HG02610 (cell line): ENCODE data around the gene ERVMER34-1.
A peak's percentile ranks its signal among the peaks of the same experiment; 100 is the strongest.

Experiments
- ATAC-seq: cut with Tn5 transposase; IDR thresholded peaks from one replicate; pipeline ENCODE4 v1.9.1; 2021; ENCODE audit warnings: mild to moderate bottlenecking, moderate library complexity; ENCODE audit not compliant: unreplicated experiment

Gene ERVMER34-1

DNA sequence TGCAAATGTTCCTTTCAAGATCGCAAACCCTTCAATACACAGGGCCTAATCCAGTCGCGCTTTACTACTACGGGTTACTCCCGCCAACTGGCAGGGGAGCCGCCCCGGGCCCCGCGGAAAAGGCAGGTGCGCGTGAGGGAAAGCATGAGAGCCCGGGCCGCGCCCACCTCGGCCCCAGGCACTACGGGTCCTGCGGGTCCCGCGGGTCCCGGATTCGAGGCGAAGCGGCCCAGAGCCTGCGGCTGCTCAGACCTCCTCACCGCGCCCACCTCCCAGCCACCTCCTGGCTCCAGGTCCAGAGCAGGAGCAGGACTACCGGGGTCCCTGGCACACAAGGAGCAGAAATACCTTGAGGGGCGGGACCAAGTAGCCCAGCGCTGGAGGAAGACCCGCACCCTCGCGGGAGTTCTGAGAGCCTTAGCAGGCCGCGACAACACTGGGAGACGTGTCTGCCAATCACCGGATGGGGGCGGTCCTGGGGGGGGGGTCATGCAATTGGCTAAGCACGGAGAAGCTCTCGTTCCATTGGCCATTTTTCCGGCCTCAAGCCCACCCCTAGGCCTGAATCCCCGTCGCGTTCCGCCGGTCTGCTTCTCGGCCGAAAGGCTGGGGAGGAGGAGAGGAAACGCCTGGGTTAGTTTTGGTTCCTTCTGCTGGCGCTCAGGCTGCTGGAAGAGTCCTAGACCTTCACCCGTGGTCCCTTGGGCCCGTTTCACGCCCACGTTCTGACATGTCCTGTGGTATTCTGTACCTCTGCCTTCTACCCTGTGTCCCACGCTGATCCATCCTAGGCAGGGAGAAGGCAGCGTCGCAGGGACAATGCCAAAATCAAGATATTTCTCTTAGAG, 29.0 kb downstream of the ERVMER34-1 start:
- ATAC-seq, result peak; percentile 94

DNA sequence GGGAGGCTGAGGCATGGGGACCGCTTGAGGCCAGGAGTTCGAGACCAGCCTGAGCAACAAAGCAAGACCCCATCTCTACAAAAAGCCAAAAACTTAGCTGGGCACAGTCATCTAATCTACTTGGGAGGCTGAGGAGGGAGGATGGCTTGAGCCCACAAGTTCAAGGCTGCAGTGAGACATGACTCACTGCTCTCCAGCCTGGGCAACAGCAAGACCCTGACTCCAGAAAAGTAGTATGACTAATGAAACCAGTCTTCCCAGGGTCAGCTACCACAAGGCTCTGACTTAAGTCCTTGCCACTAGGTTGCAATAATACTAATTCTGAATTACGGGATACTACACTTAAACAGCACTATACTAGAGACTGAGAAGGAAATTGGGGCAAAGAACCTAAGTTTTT, 33.1 kb downstream of the ERVMER34-1 start:
- ATAC-seq, result no peak

DNA sequence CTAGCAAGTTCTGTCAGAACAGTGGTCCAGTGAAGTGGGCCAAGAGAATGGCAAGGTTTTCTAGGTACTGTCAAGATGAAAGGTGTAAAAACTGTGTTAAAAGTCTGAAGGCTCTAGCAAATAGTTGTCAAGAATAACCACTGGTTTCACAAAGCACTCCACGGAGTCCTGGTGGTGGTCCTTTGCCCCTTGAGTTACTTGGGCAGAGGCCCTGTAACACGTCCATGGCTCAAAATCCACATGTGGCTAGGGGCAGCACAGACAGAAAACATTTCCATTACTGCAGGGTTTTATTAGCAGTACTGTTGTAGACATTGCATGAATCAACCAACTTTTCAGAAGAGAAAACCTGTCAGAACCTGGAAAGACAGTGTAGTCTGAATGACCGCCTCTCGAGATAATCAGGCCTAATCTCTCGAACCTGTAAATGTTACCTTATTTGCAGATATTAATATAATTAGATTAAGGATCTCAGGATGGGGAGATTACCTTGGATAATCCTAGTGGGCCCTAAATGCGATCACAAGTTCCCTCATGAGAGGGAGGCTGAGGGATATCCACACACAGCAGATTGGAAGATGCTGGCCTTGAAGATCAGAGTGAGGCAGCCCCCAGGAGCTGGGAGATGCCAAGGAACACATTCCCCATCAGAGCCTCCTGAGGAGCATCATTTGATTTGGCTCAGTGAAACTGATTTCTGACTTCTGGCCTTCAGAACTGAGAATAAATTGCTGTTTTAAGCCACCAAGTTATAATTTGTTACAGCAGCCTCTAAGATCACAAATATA, 34.7 kb downstream of the ERVMER34-1 start:
- ATAC-seq, result no peak

GRCh38 chr4:52715914-52716313, 35.3 kb downstream of the ERVMER34-1 start:
- ATAC-seq, result no peak

DNA sequence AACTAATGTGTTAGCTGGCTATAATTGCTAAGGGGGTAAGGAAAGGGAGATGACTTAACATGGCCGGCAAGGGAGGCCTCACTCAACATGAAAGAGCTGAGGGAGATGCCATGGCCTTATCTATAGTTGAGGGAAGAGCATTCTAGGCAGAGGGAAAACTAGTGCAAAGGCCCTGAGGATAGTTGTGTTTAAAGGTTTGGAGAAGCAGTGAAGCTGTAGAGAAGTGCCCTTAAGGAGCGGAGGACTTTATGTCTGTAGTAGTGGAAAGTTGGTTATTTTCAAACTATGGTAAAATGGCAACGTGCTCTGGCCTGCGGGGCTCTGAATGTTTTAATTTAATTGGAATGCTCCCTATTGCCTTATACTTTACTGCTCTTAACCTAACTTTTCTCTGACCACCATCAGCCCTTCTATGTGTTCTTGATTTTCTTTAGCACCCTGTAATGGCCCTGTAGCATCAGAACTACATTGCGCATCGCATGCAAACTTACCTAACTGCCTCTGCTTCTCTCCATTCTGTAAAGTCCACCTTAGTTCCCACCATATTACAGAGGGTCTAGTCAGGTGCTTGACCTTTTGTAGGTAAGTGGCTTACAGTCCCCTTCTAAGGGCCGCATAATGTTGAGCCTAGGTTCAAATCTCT, 35.8 kb downstream of the ERVMER34-1 start:
- no peak for ATAC-seq

DNA sequence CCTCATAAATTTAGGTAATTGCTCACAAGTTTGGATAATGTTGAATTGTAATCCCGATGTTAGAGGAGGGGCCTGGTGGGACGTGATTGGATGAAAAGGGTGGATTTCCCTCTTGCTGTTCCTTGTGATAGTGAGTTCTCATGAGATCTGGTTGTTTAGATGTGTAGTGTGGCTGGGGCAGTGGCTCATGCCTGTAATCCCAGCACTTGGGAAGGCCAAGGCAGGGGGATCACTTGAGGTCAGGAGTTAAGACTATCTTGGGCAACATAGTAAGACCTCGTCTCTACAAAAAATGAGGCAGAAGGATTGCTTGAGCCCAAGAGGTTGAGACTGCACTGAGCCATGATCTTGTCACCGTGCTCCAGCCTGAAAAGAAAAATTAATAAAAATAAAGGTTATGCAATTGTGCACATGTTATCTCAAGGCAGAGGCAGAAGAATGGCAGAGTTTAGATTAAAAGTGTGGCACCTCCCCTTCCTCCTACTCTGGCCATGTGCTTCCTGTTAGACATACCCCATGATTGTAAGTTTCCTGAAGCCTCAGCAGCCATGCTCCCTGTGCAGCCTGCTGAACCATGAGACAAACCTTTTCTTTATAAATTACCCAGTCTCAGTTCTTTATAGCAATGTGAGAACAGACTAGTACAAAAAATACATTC, 36.5 kb downstream of the ERVMER34-1 start:
- ATAC-seq, result no peak

DNA sequence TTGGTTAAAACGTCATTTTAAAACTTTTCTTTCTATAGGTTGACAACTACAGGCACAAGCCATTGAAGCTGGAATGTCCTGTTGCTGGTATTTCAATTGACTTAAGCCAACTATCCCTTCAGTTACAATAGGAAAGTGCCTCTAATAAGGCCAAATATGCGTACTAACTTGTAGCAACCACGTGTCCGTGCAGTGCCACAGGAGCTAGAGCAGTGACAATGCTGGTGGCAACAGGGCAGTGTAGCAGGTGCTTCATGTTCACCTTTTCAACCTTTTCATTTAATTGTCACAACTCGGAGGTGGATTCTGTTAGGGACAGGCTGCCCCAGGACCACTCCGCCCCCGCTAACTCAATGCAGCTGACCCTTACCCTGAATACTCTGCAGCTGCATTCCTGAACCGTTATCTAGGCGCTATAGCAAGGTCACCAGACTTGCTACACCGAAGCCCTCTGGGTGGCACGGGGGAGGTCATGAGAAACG, 37.7 kb downstream of the ERVMER34-1 start:
- no peak for ATAC-seq

- peak; percentile 93 for ATAC-seq
These were observed 38.7 kb downstream of the ERVMER34-1 start for GRCh38 chr4:52712251-52713130.

DNA sequence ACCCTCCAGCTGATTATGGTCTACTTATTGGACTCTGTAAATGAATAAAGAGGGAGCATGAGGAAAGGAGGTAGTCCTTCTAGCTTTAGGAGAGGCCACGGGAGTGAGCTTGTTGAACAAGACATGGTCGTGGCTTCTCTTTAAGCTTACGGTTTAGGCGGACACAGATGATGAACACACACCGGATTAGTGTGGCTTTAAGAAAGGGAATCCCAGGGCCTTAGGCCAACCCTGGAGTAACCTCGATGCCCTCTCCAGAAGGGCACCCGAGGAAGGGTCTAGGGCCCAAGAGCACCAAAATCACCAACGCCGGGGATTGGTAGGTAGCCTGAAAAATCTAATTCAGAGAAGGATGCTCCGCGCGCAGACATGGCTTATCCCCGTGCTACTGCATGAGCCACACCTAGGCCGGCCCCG, 39.4 kb downstream of the ERVMER34-1 start:
- ATAC-seq, result peak; percentile 1

DNA sequence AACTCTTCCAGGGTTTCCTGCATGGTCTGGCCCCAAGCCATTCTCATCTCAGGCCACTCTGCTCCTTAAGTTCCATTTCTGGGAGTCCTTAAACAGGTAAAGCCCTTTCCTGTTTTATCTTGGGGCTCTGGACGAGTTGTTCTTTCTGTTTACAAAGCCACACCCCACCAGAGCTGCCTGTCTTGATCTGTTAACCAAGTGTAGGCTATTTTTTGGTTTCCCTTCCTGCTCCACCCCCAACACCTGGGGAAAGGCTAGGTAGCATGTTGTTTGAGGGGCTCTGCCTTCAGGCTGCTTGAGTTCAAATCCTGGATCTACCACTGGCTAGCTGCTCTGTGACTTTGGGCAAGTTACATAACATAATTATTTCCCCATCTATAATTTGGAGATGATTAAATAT, 40.0 kb downstream of the ERVMER34-1 start:
- ATAC-seq, result no peak

DNA sequence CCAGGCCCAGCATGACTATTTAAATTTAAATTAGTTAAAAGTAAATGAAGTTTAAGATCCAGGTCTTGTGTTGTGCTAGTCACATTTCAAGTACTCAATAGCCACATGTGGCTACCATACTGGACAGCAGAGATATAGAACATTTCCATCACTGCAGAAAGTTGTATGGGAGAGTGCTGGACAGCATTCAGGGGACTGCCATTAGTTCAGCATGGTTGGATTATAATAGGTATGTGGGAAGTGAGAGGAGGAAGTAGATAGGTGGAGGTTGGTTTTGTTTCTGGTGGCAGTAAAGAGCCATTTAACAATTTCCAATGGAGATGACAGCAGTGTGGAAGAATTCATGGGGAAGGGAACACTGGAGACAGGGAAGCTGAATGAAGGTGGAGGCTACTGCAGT, 42.1 kb downstream of the ERVMER34-1 start:
- ATAC-seq, result no peak

GRCh38 chr4:52704661-52705060, 46.6 kb downstream of the ERVMER34-1 start:
- ATAC-seq, result no peak

DNA sequence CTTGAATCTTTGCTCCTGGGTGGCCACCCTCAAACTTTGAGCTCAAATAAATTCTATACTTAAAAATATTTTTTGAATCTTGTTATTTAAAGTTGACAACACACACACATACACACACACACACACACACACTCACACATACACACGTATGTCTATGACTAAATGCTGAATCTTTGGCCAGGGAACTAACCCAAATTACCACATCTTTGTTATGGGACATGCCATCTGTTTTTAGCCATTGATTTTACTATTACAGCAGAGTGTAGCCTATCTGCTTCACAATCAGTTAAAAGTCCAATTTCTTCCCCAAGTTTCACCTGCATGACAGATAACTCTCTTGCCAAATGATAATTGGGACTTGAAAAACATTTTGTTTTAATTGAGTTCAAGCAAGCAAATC, 47.1 kb downstream of the ERVMER34-1 start:
- ATAC-seq, result no peak

DNA sequence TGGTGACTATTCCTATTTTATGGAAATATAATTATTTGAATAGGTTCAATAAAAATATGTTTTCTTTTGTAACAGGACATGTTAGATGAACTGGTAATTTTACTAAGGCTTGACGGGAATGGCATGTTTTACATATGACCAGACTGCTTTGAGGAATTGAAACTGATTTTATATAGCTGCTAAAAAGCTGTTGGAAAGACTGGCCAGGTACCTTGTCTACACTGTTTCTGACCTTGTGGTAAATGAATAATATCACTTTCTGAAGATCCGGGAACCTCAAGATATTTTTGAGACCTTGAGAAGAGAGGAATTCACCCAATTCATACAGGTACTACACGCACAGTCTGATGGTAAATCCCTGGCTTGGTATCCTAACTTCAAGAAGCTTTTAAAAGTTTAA, 50.0 kb downstream of the ERVMER34-1 start:
- peak; percentile 96 for ATAC-seq

DNA sequence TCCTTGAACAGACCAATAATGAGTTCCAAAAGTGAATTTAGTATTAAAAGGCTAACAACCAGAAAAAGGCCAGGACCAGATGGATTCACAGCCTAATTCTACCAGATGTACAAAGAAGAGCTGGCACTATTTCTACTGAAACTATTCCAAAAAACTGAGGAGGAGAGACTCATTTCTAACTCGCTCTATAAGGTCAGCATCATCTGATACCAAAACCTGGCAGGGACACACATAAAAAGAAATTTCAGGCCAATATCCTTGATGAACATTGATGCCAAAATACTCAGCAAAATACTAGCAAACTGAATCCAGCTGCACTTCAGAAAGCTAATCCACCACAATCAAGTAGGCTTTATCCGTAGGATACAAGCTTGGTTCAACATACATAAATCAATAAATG, 56.3 kb downstream of the ERVMER34-1 start:
- no peak for ATAC-seq

GRCh38 chr4:52693492-52693891, 57.7 kb downstream of the ERVMER34-1 start:
- ATAC-seq, result no peak
